ENCODE measurements around the gene DYNC1I1.

DNA sequence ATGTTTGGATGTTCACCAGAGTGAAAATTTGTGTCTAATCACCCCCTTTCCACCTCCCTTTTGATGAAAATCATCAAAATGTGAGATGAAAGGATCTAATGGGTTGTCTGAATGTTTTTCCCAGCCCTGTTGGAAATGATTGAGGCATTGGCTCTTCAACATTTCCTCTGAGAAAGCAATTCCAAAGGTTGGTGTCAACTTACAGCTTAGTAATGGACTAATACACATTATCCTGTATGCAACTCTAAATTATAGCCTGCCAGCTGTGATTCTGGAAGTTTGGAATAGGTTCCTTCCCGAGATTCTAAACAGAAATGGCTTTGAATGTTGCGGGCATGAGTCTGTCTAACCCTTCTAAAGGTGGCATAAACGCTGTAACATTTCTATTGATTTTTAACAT is 152.9 kb downstream of the DYNC1I1 start:
- TF ChIP-seq EZH2 (IDR thresholded peaks at IDR 0.05; ENCODE audit: borderline replicate concordance, low read length) (no peak), CTCF (conservative IDR thresholded peaks at IDR 0.05 in 1 of 2, IDR thresholded peaks at IDR 0.05 in 1 of 2; ENCODE audit: extremely low read depth in 1 of 2, insufficient read depth in 1 of 2, low read depth in 1 of 2, low read length in 2 of 2) (no peak)

Measured in mammary epithelial cell (primary cell).